CD4-positive, alpha-beta T cell treated with Interleukin-21 for 1 hour (primary cell): Measurements from ENCODE around the gene PSD4.

Experiments
- DNase-seq: peaks from one replicate; pipeline ENCODE4 v3.0.0-alpha.2; 2020

The PSD4 gene

GRCh38 chr2:113173542-113174375, at the start of gene PSD4:
TSS of gene PSD4 (plus strand) at chr2:113173971. CDS start at chr2:113182457, 8,486 bp downstream.
- DNase-seq = peak; percentile 86

DNA sequence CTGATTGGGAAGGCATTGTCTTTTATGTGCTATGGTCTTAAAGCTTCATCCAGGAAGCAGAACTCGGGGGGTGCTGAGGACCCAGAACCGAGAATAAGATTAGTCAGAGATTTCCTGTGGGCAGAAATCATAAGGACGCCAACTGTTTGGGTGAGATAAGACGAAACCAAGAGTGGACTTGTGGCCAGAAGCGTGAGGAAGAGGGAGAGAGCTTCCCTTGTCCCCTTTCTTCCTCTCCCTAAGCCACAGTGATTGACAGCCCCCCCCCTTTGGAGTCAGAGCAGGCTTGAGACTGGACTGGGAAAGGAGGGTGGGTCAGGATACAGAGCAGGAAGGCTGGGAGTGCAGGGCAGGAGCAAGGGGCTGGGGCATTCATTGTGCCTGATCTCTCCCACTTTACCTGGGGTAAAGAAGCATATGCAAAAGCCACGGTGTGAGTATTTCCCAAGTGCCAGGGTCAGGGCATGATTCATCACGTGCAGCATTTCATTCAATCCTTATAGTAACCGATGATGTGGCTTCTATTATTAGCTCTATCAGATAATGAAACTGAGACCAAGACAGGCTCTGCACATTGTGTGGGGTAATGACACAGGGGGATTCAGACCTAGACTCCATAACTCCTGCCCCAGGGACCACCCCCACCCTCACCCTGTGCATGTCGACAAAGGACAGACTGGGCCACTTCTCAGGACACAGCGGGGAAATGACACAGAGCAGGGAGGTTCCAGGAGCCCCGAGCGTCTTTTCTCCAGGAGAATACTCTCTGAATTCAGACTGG, 49.4 kb upstream of the PSD4 start:
- no peak for DNase-seq

GRCh38 chr2:113124984-113125855, 48.6 kb upstream of the PSD4 start:
- no peak for DNase-seq

DNA sequence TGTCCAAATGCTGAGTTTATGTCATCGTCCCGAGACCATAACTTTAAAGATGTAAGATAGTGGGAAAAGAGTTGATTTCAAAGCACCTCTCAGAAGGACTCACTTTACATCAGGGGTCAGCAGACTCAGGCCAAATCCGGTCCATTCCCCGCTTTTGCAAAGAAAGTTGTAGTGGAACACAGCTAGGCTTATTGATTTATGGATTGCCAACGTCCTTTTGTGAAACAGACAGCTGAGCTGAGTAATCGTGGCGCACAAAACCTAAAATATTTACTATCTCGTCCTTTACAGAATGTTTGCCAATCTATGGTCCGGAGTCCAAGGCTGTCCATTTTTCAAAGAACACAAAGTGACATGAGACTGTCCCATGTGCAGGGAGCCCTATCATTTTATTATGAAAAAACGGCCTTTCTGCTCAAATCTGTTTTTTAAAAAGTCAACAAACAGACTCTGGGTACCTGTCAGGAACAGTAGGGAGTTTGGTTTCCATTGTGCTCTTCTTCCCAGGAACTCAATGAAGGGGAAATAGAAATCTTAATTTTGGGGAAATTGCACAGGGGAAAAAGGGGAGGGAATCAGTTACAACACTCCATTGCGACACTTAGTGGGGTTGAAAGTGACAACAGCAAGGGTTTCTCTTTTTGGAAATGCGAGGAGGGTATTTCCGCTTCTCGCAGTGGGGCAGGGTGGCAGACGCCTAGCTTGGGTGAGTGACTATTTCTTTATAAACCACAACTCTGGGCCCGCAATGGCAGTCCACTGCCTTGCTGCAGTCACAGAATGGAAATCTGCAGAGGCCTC, 46.7 kb upstream of the PSD4 start, which contains the start of gene IL1RN:
Gene IL1RN, plus strand, starts transcription at position 754 of the 801 bp plus-strand sequence. Its CDS starts 27 bp downstream, at position 781.
- peak; percentile 26 for DNase-seq

GRCh38 chr2:113127646-113128570, 45.9 kb upstream of the PSD4 start:
- DNase-seq = no peak

DNA sequence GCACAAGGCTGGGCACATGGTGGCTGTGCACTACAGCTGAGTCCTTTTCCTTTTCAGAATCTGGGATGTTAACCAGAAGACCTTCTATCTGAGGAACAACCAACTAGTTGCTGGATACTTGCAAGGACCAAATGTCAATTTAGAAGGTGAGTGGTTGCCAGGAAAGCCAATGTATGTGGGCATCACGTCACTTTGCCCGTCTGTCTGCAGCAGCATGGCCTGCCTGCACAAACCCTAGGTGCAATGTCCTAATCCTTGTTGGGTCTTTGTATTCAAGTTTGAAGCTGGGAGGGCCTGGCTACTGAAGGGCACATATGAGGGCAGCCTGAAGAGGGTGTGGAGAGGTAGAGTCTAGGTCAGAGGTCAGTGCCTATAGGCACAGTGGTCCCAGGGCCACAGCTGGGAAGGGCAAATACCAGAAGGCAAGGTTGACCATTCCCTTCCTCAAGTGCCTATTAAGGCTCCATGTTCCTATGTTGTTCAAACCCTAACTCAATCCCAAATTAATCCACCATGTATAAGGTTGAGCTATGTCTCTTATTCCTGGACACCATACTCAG, 44.2 kb upstream of the PSD4 start:
- no peak for DNase-seq

DNA sequence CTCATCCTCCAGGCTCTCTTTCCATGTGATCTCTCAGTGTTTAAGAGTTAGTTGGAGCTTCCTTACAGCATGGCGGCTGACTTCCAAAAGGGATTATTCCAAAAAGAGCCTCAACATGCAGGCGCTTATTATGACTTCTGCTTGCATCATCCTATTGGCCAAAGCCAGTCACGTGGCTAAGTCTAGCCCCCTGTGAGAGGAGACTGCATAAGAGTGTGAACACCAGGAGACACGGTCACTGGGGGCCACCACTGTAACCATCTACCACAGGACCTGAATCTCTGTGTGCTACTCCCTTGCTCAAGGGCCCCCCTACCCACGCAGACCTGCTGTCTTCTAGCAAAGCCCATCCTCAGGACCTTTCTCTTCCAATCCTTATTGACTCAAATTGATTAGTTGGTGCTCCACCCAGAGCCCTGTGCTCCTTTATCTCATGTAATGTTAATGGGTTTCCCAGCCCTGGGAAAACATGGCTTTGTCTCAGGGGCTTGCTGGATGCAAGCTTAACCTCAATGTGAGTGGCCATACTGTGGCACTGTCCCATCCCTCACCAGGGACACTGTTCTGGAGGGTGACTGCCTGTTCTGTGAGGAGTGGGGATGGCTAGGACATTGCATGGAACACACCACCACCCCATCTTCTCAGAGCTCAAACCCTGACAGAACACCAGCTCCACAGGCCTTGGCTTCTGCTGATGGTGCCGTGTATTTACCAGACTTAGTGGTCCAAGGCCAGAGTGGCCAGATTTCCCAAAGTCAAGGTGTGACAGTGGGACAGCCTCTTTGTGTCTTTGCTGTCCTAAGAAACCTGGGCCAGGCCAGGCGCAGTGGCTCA, 42.2 kb upstream of the PSD4 start:
- no peak for DNase-seq

DNA sequence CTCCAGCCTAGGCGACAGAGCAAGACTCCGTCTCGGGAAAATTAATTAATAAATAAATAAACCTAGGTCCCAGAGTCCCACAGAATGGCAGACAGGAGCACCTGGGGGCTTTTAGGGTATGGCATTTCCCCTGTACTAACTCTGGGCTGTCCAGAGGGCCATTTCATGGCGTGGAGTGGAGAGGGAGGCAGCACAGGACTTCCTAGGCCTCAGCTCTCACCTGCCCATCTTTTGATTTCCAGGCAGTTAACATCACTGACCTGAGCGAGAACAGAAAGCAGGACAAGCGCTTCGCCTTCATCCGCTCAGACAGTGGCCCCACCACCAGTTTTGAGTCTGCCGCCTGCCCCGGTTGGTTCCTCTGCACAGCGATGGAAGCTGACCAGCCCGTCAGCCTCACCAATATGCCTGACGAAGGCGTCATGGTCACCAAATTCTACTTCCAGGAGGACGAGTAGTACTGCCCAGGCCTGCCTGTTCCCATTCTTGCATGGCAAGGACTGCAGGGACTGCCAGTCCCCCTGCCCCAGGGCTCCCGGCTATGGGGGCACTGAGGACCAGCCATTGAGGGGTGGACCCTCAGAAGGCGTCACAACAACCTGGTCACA, 41.3 kb upstream of the PSD4 start:
- no peak for DNase-seq

DNA sequence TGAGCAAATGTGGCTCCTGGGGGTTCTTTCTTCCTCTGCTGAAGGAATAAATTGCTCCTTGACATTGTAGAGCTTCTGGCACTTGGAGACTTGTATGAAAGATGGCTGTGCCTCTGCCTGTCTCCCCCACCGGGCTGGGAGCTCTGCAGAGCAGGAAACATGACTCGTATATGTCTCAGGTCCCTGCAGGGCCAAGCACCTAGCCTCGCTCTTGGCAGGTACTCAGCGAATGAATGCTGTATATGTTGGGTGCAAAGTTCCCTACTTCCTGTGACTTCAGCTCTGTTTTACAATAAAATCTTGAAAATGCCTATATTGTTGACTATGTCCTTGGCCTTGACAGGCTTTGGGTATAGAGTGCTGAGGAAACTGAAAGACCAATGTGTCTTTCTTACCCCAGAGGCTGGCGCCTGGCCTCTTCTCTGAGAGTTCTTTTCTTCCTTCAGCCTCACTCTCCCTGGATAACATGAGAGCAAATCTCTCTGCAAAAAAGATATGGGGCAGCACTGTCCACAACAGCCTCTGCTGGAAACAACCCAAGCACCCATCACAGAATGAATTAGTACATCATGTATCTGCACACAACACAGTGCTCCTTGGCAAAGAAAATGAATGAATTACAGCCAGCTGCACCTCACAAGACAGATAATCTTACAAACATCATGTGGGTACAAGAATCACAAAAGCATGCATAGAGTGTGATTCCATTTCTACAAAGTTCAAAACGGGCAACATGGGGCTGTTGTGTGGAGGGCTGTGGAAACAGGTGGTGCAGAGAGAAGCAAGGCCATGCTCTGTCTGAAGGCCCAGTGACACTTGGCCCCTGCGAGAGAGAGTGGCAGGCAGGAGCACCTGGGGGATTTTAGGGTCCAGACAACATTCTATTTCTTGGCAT, 39.8 kb upstream of the PSD4 start:
- DNase-seq = no peak

DNA sequence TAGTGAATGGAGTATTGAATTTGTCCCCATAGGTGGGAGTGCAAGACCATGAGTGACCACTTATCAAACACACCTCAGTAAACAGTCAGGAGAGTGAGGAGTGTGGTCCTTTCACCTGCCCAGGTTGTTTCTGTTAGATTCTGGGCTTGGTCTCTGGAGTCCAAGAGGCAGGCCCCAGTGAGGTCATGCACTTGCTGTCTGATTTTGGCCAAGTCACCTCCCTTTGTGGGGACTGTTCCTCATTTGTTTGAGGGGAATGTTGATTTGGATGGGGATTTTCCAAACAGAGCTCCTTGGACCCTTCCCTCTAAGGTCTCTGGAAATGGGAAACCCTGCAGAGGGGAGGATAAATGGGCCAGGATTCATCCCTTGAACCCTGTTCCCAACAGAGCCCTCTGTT, 39.1 kb upstream of the PSD4 start:
- no peak for DNase-seq

DNA sequence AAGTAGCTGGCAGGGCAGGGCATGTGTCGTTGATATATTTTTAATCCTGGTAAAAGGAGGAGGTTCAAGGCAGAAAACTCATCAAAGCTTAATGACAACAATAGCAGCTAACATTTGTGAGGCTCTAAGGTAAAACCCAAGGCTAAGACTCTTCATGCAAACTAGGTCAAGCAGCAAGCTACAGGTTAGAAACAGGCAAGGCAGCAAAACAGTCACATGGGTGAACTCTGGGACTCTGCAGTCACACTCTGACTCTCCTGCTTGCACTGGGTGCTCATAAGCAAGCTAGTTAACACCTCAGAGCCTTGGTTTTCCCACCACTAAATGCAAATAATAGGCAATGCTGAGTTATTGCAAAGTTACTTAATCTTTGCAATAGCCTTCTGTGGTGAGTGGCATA, 38.5 kb upstream of the PSD4 start:
- no peak for DNase-seq

DNA sequence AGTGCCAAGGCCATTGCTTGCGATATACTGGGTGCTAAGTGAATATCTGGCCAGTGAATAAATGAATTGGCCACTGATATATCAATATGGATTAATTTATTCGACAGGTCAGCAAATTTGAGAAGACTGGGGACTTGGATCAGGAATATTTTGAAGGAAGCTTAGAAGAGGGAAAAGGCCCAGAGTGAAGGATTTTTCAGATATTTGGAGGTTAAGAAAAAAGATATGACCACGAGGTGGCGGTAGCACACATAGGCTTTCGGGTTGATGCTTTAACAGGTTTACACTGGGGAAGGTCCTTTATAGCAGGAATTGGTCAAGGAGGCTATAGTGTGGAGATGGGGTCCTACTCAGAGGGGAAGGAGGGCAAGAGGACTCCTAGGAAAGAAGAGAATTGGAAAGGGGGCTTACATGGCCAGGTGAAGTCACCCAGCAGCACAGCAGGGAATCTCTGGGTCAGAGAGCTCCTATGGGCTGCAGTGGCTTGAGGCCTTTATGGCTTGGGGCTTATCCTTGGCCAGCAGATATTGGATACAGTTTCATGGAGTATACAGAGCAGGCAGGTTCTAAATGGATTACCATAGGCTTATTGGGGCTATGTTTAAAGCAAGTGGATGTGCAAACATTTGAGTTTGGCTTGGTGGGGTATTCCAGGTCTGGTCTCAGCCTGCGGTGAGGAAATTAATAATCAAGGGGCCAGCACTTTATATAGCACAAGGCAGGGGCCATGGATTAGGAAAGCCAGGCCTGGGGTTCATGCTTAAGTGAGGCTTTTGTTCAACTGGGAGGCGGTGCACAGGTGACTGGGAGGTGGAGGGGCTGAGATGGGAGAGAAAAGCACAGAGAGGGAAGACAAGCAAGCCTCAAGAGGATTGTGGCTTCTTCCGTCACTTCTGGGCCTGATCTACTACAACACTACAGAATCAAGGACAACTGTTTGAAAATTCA, 36.7 kb upstream of the PSD4 start:
- DNase-seq = peak; percentile 54

GRCh38 chr2:113137827-113138226, 35.9 kb upstream of the PSD4 start:
- DNase-seq = no peak

- peak; percentile 86 for DNase-seq
These were observed 35.1 kb upstream of the PSD4 start for GRCh38 chr2:113138428-113139322.

DNA sequence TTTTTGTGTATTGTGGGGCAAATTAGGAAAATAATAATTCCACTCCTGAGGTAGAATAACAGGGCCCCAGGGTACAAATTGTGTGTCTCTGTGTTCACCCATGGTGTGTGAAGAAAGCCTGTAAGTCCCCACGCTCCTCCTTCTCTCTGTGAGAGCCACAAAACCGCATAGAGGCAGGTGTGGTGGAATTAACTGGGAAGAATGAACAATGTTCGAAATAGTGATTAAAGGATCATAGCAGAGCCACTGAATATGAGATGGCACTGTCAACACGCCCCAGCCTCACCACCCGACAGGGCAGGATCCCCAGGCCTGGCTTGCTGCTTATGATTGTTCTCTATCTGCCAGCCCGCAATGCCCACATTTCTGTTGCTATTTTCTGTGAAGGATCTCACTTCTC, 32.3 kb upstream of the PSD4 start:
- no peak for DNase-seq

- DNase-seq = no peak
These were observed 31.5 kb upstream of the PSD4 start for GRCh38 chr2:113142290-113142689.
